Endothelial cell of umbilical vein (primary cell): ENCODE measurements around the gene OASL. TPM values are rescaled to one million over a fixed set of nuclear protein-coding genes. Genes with fewer than 3 reads are reported as not detected.

Source experiments
- BruUV-seq: library from RNA; stranded (reverse); fragments of 400-500 nt; replicated peaks from 2 replicates; lab custom pipeline; 2021; lab: Mats Ljungman, UMichigan
- CTCF ChIA-PET: fragments of 300-600, 350-600 bp; sonication (Branson Sonifier 250); formaldehyde crosslinking; loops from one replicate; lab custom pipeline; 2021; ENCODE audit warnings: antibody characterized with exemption, inconsistent platforms; lab: Charles Lee
- POLR2A ChIA-PET: fragments of 300-600, 350-600 bp; sonication (Branson Sonifier 250); formaldehyde crosslinking; loops from one replicate; lab custom pipeline; 2021; ENCODE audit warnings: antibody characterized with exemption, inconsistent platforms; lab: Charles Lee
- DNase-seq: peaks from one replicate; pipeline ENCODE4 v3.0.0-alpha.2; 2011; ENCODE audit warnings: low read depth, low spot score
- FAIRE-seq: peaks from 2 replicates; lab custom pipeline; 2011; peaks lifted over from hg19 to GRCh38; lab: Jason Lieb, UNC
- H2AFZ ChIP-seq: 2 replicates; pipeline ENCODE4 v1.6.0; 2012; ENCODE audit warnings: low read depth, low read length, control low read depth, inconsistent platforms
- H3K27ac ChIP-seq: 2 replicates; pipeline ENCODE4 v1.5.1; 2011; ENCODE audit warnings: low read depth, mild to moderate bottlenecking, control low read depth, low read length, moderate library complexity; ENCODE audit not compliant: insufficient read depth
- H3K27me3 ChIP-seq, 2 experiments: 2 replicates each; pipeline versions ENCODE4 v1.6.0 to v1.6.1; 2011; ENCODE audit warnings: low read length in 2 of 2, mixed read lengths in 1 of 2; ENCODE audit not compliant: control insufficient read depth in 2 of 2, insufficient read depth in 2 of 2
- H3K36me3 ChIP-seq, 2 experiments: 2 replicates in 1 of 2; 3 replicates in 1 of 2; pipeline ENCODE4 v1.5.1; 2011; ENCODE audit warnings: low read length in 2 of 2, mild to moderate bottlenecking in 1 of 2, moderate library complexity in 1 of 2; ENCODE audit not compliant: control insufficient read depth in 2 of 2, insufficient read depth in 2 of 2; ENCODE audit errors: extremely low read depth in 1 of 2
- H3K4me1 ChIP-seq: 3 replicates; pipeline ENCODE4 v1.5.1; 2011; ENCODE audit warnings: mild to moderate bottlenecking, low read length; ENCODE audit not compliant: control insufficient read depth, insufficient read depth; ENCODE audit errors: extremely low read depth
- H3K4me2 ChIP-seq: 2 replicates; pipeline ENCODE4 v1.6.1; 2011; ENCODE audit warnings: low read length, control low read depth, mixed read lengths; ENCODE audit not compliant: insufficient read depth
- H3K4me3 ChIP-seq, 3 experiments: fragments of 200-600 bp in 1 of 3; sonication (generic), shearing (Covaris generic) in 1 of 3; replicated peaks in 1 of 3; 2 replicates each; pipeline ENCODE4 v1.5.1; 2011 to 2016; ENCODE audit warnings: control low read depth in 3 of 3, low read length in 3 of 3, mild to moderate bottlenecking in 2 of 3, inconsistent platforms in 1 of 3, low read depth in 1 of 3, moderate library complexity in 1 of 3; ENCODE audit not compliant: insufficient read depth in 1 of 3
- H3K79me2 ChIP-seq: 2 replicates; pipeline ENCODE4 v1.6.0; 2012; ENCODE audit warnings: low read length, inconsistent platforms; ENCODE audit not compliant: control insufficient read depth, insufficient read depth
- H3K9ac ChIP-seq: replicated peaks from 2 replicates; pipeline ENCODE3; 2011; ENCODE audit warnings: low read length, control low read depth; ENCODE audit not compliant: insufficient read depth; ENCODE audit errors: extremely low read depth
- H3K9me1 ChIP-seq: replicated peaks from 3 replicates; pipeline ENCODE4 v1.6.0; 2011; ENCODE audit warnings: mild to moderate bottlenecking, low read length; ENCODE audit not compliant: control insufficient read depth, insufficient read depth; ENCODE audit errors: extremely low read depth
- H3K9me3 ChIP-seq: replicated peaks from 2 replicates; pipeline ENCODE4 v1.5.1; 2012; ENCODE audit warnings: low read length, inconsistent platforms; ENCODE audit not compliant: control insufficient read depth, insufficient read depth
- H4K20me1 ChIP-seq: replicated peaks from 2 replicates; pipeline ENCODE3; 2011; ENCODE audit warnings: mild to moderate bottlenecking, low read length; ENCODE audit not compliant: control insufficient read depth, insufficient read depth; ENCODE audit errors: extremely low read depth
- EZH2 ChIP-seq: IDR thresholded peaks from 2 replicates; pipeline ENCODE4 v1.6.1; 2012; ENCODE audit warnings: borderline replicate concordance, low read depth, mild to moderate bottlenecking, moderate library complexity, low read length, inconsistent platforms; ENCODE audit not compliant: severe bottlenecking
- FOS ChIP-seq: IDR thresholded peaks from 2 replicates; pipeline ENCODE4 v1.6.1; 2011; ENCODE audit warnings: mild to moderate bottlenecking, low read length, moderate library complexity, borderline replicate concordance; ENCODE audit not compliant: insufficient read depth
- GATA2 ChIP-seq: IDR thresholded peaks from 2 replicates; pipeline ENCODE4 v1.7.0; 2011; ENCODE audit warnings: low read depth, mild to moderate bottlenecking, moderate library complexity, mixed read lengths, low read length; ENCODE audit not compliant: insufficient read length, insufficient read depth
- JUN ChIP-seq: IDR thresholded peaks from 2 replicates; pipeline ENCODE4 v1.6.1; 2011; ENCODE audit warnings: borderline replicate concordance, low read depth; ENCODE audit not compliant: insufficient read length, insufficient read depth
- MYC ChIP-seq: IDR thresholded peaks from one replicate; pipeline ENCODE4 v1.6.1; 2011; ENCODE audit warnings: mild to moderate bottlenecking, low read depth, low read length
- POLR2A ChIP-seq: IDR thresholded peaks from 2 replicates; pipeline ENCODE4 v1.6.1; 2012; ENCODE audit warnings: low read depth, mild to moderate bottlenecking, control low read depth, low read length
- POLR2AphosphoS5 ChIP-seq: IDR thresholded peaks from 2 replicates; pipeline ENCODE4 v1.6.1; 2012; ENCODE audit warnings: low read depth, mild to moderate bottlenecking, control low read depth, low read length, moderate library complexity; ENCODE audit not compliant: insufficient read depth
- dilution Hi-C: fragments of 300-500 bp; cut with MboI; formaldehyde crosslinking; loops from one replicate; pipeline ENCODE4 v1.15.0; 2019; ENCODE audit warnings: low sequenced_read_pairs; ENCODE audit not compliant: extremely low pct_ligation_motif_present
- intact Hi-C: fragments of 100-400 bp; cut with micrococcal nuclease; formaldehyde crosslinking; loops from one replicate; pipeline ENCODE4 v1.10.0; 2022
- polyA plus RNA-seq, 4 experiments: library from polyadenylated mRNA; depleted of rRNA in 3 of 4; stranded (reverse) in 3 of 4; unstranded in 1 of 4; fragments of >200 nt; gene quantifications; 2 replicates each; pipeline versions ENCODE4 v1.2.1 to v1.2.3, GENCODE V29; 2011 to 2012; ENCODE audit warnings: missing spikeins in 1 of 4
- total RNA-seq: library from RNA; stranded (reverse); gene quantifications from 2 replicates; pipeline ENCODE4 v1.2.3, GENCODE V29; 2021
- TF ChIP-seq, protein P1 (sequence below): IDR thresholded peaks from 2 replicates; pipeline ENCODE4 v1.6.1; 2011; ENCODE audit not compliant: insufficient read depth, insufficient read length
- TF ChIP-seq, protein P2 (sequence below), 2 donors: IDR thresholded peaks; 1 replicate in 1 of 2; 2 replicates in 1 of 2; pipeline ENCODE4 v1.5.1; 2011; ENCODE audit warnings: low read length in 2 of 2, mild to moderate bottlenecking in 2 of 2, moderate library complexity in 2 of 2, control low read depth in 1 of 2, inconsistent platforms in 1 of 2, low read depth in 1 of 2; ENCODE audit not compliant: insufficient read depth in 1 of 2; ENCODE audit errors: extremely low read depth in 1 of 2

OASL gene
- total and polyA plus RNA-seq, 2 donors (not counting 3 experiments of a cell fraction or from before 2014, with no cell fraction given) = 0.17 to 0.33 TPM

DNA sequence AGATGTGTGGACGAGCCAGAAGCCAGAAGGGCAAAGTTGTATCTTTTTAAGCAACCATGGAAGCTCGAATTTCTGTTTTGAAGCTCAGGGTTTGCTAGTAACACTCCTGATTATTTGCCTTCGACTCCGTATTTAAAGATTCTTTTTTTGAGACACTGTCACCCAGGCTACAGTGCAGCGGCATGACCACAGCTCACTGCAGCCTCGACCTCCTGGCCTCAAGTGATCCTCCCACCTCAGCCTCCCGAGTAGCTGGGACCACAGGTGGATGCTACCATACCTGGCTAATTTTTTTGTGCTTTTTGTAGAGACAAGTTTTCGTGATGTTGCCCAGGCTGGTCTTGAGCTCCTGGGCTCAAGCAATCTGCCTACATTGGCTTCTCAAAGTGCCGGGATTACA, 18.7 kb upstream of the OASL start:
- POLR2A ChIA-PET = no interaction called here
- Histone ChIP-seq H2AFZ (no peak overlapping the region), H3K9me3 (no peaks in the 10 kb centered on the region), H4K20me1 (no peaks in the 10 kb centered on the region), H3K9ac (no peak overlapping the region), H3K27me3 (peaks cover 0 to 3% of the 10 kb centered on the region in 2 experiments), H3K79me2 (no peaks in the 10 kb centered on the region), H3K4me1 (peaks cover 4% of the 10 kb centered on the region), H3K9me1 (no peaks in the 10 kb centered on the region), H3K36me3 (no peaks in the 10 kb centered on the region), H3K4me3 (no peak overlapping the region), H3K27ac (no peak overlapping the region), H3K4me2 (no peak overlapping the region)
- CTCF ChIA-PET = interaction anchor here (1.2 kb wide), 1 partner anchor 53 kb away, joined by 3 read pairs; no protein-coding TSS in a partner anchor
- BruUV-seq = no TSS peak
- dilution Hi-C loops (no loop called here), intact Hi-C loops (no loop called here)
- FAIRE-seq (no peak), DNase-seq (no peak)
- TF ChIP-seq POLR2AphosphoS5 = no peak
- TF ChIP-seq MYC = no peak
- TF ChIP-seq POLR2A = no peak
- TF ChIP-seq, protein P1, sequence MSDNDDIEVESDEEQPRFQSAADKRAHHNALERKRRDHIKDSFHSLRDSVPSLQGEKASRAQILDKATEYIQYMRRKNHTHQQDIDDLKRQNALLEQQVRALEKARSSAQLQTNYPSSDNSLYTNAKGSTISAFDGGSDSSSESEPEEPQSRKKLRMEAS = no peak
- no peak for TF ChIP-seq EZH2
- no peak for TF ChIP-seq FOS
- TF ChIP-seq JUN = no peak
- no peak for TF ChIP-seq GATA2
- TF ChIP-seq, protein P2, sequence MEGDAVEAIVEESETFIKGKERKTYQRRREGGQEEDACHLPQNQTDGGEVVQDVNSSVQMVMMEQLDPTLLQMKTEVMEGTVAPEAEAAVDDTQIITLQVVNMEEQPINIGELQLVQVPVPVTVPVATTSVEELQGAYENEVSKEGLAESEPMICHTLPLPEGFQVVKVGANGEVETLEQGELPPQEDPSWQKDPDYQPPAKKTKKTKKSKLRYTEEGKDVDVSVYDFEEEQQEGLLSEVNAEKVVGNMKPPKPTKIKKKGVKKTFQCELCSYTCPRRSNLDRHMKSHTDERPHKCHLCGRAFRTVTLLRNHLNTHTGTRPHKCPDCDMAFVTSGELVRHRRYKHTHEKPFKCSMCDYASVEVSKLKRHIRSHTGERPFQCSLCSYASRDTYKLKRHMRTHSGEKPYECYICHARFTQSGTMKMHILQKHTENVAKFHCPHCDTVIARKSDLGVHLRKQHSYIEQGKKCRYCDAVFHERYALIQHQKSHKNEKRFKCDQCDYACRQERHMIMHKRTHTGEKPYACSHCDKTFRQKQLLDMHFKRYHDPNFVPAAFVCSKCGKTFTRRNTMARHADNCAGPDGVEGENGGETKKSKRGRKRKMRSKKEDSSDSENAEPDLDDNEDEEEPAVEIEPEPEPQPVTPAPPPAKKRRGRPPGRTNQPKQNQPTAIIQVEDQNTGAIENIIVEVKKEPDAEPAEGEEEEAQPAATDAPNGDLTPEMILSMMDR (IDR thresholded peaks at IDR 0.05; ENCODE audit: extremely low read depth in 1 of 2, insufficient read depth in 1 of 2, low read depth in 1 of 2, low read length in 2 of 2) = no peak
